CD1c-positive myeloid dendritic cell (primary cell): ENCODE results near the gene VPS35.

ENCODE experiments used
- DNase-seq: peaks from one replicate; pipeline ENCODE4 v3.0.0-alpha.2; 2016; ENCODE audit errors: extremely low spot score

Gene VPS35

GRCh38 chr16:46688654-46689364, at the start of gene VPS35:
VPS35 (minus strand) TSS chr16:46689178; CDS start chr16:46689133, 45 bp downstream.
- DNase-seq, result peak; percentile 99

- no peak for DNase-seq
Observed at GRCh38 chr16:46737621-46738214, 48.7 kb upstream of the VPS35 start.

GRCh38 chr16:46736695-46737094, 47.7 kb upstream of the VPS35 start:
- no peak for DNase-seq

GRCh38 chr16:46733319-46733830, 44.4 kb upstream of the VPS35 start:
- no peak for DNase-seq

- no peak for DNase-seq
Observed at GRCh38 chr16:46732561-46732960, 43.6 kb upstream of the VPS35 start.

GRCh38 chr16:46731691-46732555, 42.9 kb upstream of the VPS35 start:
- no peak for DNase-seq

GRCh38 chr16:46730801-46731690, 42.1 kb upstream of the VPS35 start:
- no peak for DNase-seq

- DNase-seq, result no peak
Observed at GRCh38 chr16:46730126-46730525, 41.1 kb upstream of the VPS35 start.

- no peak for DNase-seq
Observed at GRCh38 chr16:46729326-46729995, 40.5 kb upstream of the VPS35 start.

GRCh38 chr16:46728806-46729205, 39.8 kb upstream of the VPS35 start:
- no peak for DNase-seq

- DNase-seq, result no peak
Observed at GRCh38 chr16:46727630-46728029, 38.7 kb upstream of the VPS35 start.

- DNase-seq, result no peak
Observed at GRCh38 chr16:46727184-46727583, 38.2 kb upstream of the VPS35 start.

- DNase-seq, result no peak
Observed at GRCh38 chr16:46721885-46722284, 32.9 kb upstream of the VPS35 start.

- DNase-seq, result no peak
Observed at GRCh38 chr16:46720619-46721018, 31.6 kb upstream of the VPS35 start.

GRCh38 chr16:46719528-46719927, 30.6 kb upstream of the VPS35 start:
- no peak for DNase-seq

- DNase-seq, result no peak
Observed at GRCh38 chr16:46718214-46718613, 29.2 kb upstream of the VPS35 start.

- no peak for DNase-seq
Observed at GRCh38 chr16:46717692-46718091, 28.7 kb upstream of the VPS35 start.

GRCh38 chr16:46715769-46716305, 26.9 kb upstream of the VPS35 start:
- DNase-seq, result no peak

- DNase-seq, result no peak
Observed at GRCh38 chr16:46714797-46715591, 26.0 kb upstream of the VPS35 start.

- no peak for DNase-seq
Observed at GRCh38 chr16:46713634-46714033, 24.7 kb upstream of the VPS35 start.
